ENCODE data around the gene KIAA0513.
"Not testable (repeated sequence)": the region's sequence is repeated elsewhere in the genome, so short reads cannot be mapped to it uniquely, and the experiment has no call there.

KIAA0513 gene

DNA sequence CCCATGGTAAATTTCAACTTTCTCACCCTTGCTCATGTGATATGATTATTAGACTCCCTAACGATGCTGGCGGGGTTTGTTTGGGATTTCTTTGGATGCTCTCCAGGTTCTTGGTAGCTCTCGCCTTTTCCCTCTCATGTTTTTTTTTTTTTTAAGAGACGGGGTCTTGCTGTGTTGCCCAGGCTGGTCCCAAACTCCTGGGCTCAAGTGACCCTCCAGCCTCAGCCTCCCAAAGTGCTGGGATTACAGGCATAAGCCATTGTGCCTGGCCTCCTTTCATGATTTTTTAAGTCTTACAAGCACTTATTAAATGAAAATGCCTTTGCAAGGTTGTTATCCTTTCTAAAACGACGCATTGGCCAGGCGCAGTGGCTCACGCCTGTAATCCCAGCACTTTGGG is 24.1 kb downstream of the KIAA0513 start:
- no peak for DNase-seq

DNA sequence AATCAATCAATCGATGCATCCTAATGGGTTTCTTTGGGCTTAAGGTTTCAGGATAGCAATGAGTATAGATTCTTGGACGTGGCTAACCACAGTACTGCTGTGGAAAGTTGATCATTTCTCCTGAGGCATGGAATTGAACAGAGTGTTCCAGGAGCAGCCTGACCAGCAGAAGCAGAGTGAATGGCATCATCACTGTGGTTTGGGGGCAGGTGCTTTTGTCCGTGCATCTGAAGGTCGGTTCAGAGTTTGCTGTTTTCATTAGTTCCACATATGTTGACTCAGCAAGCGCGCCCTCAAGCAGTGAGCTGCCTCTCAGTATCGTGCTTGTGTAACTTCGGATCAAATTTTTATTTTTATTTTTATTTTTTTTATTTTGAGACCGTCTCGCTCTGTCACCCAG is 24.9 kb downstream of the KIAA0513 start:
- DNase-seq = no peak

DNA sequence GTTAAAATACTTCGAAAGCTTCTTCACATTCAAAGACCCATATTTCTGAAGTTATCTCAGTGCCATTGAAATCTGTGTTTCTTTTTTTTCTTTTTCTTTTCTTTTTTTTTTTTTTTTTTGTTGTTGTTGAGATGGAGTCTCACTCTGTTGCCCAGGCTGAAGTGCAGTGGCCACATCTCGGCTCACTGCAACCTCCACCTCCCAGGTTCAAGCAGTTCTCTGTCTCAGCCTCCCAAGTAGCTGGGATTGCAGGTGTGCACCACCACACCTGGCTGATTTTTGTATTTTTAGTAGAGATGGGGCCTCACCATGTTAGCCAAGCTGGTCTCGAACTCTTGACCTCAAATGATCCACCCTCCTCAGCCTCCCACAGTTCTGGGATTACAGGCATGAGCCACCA is 26.7 kb downstream of the KIAA0513 start:
- not testable (repeated sequence) for DNase-seq

DNA sequence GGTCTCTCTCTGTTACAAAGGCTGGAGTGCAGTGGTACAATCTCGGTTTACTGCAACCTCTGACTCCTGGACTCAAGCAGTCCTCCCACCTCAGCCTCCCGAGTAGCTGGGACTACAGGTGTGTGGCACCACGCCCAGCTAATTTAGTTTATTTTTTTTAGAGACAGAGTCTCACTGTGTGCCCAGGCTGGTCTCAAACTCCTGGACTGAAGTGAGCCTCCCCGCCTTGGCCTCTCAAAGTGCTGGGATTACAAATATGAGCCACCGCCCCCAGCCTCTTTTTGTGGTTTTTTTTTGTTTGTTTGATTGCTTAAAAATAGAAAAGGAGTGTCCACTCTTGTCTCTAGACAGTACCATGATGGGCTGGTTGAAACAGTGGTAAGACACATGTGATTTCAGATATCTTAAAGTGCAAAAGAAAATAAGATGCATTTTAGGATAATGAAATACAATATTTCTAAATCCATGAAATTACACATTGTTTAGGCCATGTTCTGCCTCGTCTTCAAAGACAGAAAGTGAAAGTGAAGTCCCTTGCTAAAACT is 27.4 kb downstream of the KIAA0513 start:
- no peak for DNase-seq

GRCh38 chr16:85055493-85056210 is 28.1 kb downstream of the KIAA0513 start:
- peak; percentile 33 for DNase-seq

DNA sequence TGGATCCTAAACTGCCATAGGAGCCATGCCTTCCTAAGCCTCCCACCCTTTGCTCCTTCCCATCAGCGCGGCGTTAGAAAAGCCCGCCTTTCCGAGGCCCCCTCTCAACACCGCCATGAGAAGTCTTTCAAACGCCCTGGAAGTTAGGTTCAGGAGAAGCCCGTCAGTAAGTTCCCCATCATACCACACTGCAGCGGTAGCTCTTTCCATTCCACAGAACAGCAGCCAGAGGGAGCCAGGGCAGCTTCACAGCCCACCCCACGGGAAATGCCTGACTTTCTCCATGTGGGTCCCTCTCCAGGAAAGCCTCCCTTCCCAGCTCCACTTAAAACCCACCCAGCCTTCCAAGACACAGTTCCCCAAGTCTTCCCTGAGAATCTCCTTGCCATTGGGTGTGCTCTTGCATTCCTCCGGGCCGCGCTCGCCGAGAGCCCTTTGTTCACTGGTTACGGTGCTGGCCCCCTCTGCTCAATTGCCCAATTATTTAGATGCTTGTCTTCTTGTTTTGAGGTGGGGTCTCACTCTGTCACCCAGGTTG is 28.7 kb downstream of the KIAA0513 start:
- no peak for DNase-seq

- DNase-seq = no peak
Measured at GRCh38 chr16:85057212-85057889, 29.8 kb downstream of the KIAA0513 start.

GRCh38 chr16:85057948-85058347 is 30.4 kb downstream of the KIAA0513 start:
- no peak for DNase-seq

GRCh38 chr16:85058909-85059308 is 31.3 kb downstream of the KIAA0513 start:
- DNase-seq = no peak

DNA sequence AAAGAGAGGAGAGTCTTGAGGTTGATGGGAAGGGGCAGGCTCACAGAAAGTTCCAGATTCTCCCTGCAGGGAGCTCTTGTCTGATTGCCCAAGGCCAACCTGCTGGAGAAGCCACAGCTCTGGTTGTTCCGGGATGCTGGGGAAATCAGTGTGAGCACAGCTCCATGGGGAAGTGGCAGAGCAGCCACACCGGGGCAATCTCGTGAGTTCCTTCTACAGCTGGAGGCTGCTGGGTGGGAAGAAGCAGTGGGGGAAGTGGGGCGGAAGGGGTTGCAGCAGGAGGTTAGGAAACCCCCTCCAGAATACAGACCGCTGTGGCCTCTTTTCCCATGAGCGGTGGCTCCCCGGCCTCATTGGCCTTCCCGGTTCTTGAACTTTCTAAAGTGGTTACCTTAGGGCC is 34.0 kb downstream of the KIAA0513 start:
- DNase-seq = no peak

DNA sequence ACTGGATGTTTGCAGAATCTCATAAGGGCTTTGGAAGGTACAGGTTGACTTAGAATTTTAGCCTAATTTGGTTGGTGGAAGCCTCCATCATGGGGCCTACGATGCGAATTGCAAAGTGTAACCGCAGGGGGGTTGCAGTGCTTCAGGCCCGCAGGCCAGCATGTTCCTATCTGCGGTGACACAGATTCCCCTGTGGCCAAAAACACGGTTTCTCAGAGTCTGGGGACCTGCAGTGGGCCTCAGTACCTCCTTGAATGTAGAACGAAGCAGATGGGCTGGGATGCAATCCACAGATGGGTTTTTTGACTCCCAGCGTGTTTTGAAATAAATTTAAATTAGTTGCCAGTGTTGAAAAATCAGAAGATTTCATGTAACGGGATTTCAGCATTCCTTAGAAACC is 34.7 kb downstream of the KIAA0513 start:
- no peak for DNase-seq

DNA sequence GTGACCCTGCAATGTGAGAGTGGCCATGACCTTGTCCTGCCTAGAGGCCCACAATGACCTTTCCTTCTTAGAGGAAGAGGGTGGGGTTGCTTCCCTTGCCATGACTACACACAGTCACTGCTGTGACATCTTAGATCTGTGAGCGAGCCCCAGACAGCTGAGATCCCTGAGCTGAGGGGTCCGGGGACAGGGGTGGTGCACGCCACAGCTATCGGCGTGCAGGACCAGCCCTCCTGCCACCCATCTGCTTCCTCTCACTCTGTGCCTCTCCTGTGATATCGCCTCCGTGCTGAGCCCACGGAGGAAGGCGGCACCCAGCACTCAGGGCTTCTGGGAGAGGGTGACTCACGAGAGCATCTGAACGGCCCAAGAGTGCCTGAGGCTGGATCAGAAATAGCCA is 35.2 kb downstream of the KIAA0513 start:
- no peak for DNase-seq

GRCh38 chr16:85064186-85064585 is 36.6 kb downstream of the KIAA0513 start:
- no peak for DNase-seq

DNA sequence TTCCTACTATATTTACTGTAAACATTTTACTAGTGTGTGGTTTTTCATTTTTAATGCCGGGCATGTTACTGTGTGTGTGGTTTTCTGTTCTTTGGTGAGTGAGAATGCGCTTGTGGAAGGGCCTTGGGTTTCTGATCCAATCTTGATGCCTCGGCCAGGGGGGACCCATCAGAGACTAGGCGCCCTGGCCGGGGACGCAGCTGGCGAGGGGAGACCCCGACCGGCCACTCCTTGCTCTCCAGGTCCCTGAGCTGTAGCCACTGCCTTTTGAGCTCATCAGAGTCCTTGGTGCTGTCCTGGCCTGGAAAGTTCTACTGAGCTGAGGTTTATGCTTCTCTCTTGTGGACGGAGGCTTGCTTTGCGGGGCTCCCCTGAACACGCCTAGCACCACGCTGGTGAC is 37.5 kb downstream of the KIAA0513 start:
- DNase-seq = no peak

DNA sequence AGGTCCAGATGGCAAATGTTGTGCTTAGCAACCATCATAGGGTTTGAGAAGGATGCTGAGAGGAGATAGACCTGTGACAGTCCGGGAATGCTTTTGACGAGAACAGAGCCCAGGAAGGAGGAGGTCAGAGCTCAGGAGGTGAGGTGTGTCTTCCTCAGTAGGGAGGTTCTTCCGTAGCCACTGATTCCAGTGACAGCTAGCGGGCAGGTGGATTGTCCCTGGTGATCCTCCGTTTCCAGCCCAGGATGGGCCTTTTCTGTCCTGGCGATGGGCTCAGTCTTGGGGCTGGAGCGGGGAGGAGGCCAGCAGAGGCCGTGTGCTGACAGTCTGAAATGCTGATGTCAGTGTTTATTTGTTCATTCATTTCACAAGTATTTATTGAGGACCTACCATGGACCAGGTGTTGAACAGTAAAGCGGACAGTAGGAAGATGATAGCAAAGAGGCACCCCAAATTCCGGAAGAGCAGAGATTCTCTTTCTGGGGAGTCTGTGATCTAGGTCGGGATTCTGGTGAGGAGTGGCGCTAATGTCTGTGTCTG is 38.8 kb downstream of the KIAA0513 start:
- no peak for DNase-seq

DNA sequence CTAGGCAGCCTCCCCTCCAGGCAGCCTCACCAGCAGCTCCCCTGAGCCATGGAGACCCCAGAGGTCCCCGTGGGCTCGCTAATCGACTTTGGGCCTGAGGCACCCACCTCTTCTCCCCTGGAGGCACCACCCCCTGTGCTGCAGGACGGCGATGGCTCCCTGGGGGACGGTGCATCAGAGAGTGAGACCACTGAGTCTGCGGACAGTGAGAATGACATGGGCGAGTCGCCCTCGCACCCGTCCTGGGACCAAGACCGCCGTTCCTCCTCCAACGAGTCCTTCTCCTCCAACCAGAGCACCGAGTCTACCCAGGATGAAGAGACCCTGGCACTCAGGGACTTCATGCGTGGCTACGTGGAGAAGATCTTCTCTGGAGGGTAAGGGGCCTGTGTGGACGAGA is 39.4 kb downstream of the KIAA0513 start:
- DNase-seq = no peak

DNA sequence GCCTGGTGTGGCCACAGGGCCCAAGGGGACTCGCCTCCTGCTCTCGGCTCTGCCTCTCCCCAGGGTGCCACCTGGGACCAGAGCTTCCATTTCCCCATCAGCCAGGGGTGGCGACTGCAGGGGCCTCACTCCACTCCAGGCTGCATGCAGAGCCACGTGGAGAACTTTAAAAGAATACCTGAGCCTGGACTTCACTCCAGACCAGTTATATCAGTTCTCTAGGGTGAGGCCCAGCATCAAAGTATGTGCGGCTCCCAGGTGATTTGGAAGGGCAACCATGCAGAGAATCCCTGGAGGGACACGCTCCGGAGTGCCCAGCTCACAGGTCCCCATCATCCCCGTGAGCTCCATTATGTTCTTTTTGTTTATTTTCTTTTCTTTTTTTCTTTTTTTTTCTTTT is 39.8 kb downstream of the KIAA0513 start:
- DNase-seq = no peak

DNA sequence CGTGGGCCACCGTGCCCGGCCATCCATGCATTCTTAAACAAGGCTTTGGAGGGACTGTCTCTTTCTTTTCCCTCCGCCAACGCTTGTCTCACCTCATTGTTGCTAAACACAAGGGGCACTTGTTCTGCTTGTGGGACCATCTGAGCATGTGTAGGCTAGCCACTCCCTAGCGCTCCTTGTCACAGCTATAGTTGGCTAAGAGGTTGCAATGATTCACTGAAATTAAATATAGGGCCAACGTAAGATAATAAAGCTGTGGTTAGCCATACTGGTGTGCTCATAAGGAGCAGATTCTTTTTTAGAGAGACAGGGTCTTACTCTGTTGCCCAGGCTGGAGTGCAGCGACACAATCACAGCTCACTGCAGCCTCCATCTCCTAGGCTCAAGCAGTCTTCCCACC is 41.2 kb downstream of the KIAA0513 start:
- DNase-seq = no peak

- no peak for DNase-seq
Measured at GRCh38 chr16:85069171-85069570, 41.6 kb downstream of the KIAA0513 start.

- DNase-seq = no peak
Measured at GRCh38 chr16:85072076-85072860, 44.7 kb downstream of the KIAA0513 start.

DNA sequence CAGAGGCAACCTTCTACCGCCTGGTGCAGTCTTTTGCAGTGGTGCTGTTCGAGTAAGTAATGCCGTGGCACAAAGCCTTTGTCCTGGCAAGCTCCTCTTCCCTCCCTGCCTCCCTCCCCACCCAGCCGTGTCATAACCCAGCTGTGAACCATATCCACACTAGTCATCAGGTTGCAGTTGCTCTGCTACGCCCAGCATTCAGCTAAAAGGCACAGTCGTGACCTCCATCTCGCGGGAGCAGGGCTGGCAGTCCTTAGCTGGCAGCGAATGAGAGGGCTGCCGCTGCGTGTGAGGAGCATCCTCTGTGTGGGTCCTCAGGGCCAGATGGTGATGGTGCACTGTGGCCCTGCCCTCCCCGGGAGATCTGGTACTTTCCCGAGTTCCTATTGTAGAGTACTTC is 45.4 kb downstream of the KIAA0513 start:
- no peak for DNase-seq

DNA sequence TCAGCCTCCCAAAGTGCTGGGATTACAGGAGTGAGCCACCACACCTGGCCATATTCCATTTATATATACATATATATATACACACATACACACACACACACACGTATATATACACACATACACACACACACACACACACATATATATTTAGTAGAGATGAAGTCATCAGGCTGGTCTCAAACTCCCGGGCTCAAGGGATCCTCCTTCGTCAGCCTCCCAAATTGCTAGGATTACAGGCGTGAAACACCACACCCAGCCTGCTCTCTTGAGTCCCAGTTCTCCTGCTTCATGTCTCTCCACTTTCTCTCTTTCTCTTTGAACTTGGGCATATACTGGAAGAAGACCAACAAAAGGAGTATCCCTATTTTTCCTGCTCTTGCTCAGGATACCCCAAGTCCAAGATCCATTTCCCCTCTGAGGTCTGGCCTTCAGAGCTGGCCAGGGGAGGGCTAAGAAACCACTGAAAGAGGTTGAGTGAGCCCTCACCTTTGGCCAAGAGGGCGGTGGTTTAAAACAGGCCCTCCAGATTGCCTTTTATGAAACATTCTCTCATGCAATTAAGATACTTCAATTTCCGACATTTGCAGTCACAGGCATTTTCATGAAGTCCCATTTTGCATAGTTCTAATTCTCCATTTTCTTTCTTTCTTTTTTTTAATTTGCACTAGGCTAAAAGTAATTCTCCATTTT is 46.8 kb downstream of the KIAA0513 start:
- no peak for DNase-seq

Measured in activated CD4-positive, alpha-beta T cell treated with anti-CD3 and anti-CD28 coated beads for 1 hour (primary cell).